GM19099 (cell line): ENCODE data around the gene PCDHGB4.
"Not testable (repeated sequence)": the region's sequence is repeated elsewhere in the genome, so short reads cannot be mapped to it uniquely, and the experiment has no call there.

Experiments used
- POLR2A ChIP-seq: IDR thresholded peaks from 3 replicates; pipeline ENCODE4 v1.6.1; 2011; ENCODE audit warnings: low read depth; ENCODE audit not compliant: insufficient read length; ENCODE audit errors: extremely low read depth

PCDHGB4 gene

GRCh38 chr5:141389153-141390042 is 1.9 kb downstream of the PCDHGB4 start:
- TF ChIP-seq POLR2A: no peak

DNA sequence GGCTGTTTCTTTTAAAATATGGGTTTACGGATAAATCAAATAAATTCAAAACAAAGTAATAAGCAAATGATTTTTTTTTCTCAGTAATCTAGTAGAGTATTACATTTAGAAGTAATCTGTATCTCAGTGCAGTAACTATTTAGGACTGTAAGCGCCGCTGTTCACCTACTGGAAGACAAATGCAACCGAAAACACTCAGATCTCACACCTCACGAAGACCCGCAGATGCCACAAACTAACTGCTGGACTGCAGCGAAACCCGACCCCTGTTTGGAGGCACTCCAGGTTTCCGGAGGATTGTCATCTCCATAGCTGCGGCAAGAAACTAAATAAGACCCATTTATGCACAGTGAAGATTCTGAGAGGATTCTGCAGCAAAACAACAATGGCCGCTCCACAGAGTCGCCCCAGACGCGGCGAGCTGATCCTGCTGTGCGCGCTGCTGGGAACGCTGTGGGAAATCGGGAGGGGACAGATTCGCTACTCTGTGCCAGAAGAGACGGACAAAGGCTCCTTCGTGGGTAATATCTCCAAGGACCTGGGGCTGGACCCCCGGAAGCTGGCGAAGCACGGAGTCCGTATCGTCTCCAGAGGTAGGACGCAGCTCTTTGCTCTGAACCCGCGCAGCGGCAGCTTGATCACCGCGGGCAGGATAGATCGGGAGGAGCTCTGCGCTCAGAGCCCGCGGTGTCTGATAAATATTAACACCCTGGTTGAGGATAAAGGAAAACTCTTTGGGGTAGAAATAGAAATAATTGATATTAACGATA is 5.1 kb downstream of the PCDHGB4 start, which contains the start of gene PCDHGA8:
PCDHGA8 (plus strand) TSS at position 205 of the 770 bp plus-strand sequence; CDS start at position 386, 181 bp downstream.
- no peak for TF ChIP-seq POLR2A

- TF ChIP-seq POLR2A: no peak
These were observed 5.8 kb downstream of the PCDHGB4 start for GRCh38 chr5:141393267-141393666.

DNA sequence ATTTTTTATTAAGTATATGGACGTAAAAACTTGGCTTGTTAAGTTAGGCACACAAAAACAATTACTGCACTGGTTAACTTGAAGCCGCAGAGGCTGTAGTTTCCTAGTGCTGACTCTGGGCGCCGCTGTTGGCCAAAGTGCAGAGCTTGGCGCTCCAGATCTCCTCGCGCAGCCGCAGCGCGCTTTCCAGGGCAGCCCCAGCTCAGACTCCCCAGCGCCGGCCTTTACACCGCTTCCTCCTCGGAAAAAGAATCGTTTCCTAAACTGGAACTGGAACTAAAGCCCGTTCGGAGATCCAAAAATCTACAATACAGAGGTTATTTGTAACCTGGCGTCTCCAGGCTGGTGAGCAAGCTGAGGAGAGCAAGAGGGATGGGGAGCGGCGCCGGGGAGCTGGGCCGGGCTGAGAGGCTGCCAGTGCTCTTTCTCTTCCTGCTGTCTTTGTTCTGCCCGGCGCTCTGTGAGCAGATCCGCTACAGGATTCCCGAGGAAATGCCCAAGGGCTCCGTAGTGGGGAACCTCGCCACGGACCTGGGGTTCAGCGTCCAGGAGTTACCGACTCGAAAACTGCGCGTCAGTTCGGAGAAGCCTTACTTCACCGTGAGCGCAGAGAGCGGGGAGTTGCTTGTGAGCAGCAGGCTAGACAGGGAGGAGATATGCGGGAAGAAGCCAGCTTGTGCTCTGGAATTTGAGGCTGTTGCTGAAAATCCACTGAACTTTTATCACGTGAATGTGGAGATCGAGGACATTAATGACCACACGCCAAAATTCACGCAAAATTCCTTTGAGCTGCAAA is 10.5 kb downstream of the PCDHGB4 start, which contains the start of gene PCDHGB5:
PCDHGB5 (plus strand) TSS at position 192 of the 796 bp plus-strand sequence; CDS start at position 373, 181 bp downstream.
- TF ChIP-seq POLR2A: not testable (repeated sequence)

- no peak for TF ChIP-seq POLR2A
These were observed 11.1 kb downstream of the PCDHGB4 start for GRCh38 chr5:141398608-141399007.

DNA sequence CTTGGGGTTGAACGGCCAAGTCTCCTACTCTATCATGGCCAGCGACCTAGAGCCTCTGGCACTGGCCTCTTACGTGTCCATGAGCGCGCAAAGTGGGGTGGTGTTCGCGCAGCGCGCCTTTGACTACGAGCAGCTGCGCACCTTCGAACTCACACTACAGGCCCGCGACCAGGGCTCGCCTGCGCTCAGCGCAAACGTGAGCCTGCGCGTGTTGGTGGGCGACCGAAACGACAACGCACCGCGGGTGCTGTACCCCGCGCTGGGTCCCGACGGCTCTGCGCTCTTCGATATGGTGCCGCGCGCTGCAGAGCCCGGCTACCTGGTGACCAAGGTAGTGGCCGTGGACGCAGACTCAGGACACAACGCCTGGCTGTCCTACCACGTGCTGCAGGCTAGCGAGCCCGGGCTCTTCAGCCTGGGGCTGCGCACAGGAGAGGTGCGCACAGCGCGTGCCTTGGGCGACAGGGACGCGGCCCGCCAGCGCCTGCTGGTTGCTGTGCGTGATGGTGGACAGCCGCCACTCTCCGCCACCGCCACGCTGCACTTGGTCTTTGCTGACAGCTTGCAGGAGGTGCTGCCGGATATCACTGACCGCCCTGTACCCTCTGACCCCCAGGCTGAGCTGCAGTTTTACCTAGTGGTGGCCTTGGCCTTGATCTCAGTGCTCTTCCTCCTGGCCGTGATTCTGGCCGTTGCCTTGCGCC is 12.2 kb downstream of the PCDHGB4 start:
- TF ChIP-seq POLR2A: no peak

DNA sequence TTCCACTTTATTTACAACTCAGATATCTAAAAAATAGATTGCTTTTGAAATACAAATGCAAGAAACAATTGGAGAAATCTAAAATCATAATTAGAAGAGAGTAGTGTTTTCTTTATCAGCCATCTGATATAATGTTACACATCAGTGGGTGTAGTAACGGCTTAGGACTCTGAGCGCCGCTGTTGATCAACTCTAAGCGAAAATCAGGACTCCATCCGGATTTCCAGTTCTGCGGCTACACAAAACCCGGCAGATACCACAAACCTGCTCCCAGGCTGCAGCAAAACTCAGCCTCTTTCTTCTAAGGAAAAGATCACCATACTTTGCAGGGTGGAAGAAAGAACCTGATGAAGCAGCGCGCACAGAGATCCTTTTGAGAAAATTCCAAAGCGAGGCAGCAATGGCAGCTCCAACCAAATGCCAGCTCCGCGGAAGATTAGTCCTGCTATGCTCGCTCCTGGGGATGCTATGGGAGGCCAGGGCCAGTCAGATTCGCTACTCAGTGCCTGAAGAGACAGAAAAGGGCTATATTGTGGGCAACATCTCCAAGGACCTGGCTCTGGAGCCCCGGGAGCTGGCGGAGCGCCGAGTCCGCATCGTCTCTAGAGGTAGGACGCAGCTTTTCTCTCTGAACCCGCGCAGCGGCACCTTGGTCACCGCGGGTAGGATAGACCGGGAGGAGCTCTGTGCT is 15.2 kb downstream of the PCDHGB4 start, which contains the start of gene PCDHGA9:
PCDHGA9 (plus strand) TSS at position 226 of the 691 bp plus-strand sequence; CDS start at position 401, 175 bp downstream.
- TF ChIP-seq POLR2A: no peak

DNA sequence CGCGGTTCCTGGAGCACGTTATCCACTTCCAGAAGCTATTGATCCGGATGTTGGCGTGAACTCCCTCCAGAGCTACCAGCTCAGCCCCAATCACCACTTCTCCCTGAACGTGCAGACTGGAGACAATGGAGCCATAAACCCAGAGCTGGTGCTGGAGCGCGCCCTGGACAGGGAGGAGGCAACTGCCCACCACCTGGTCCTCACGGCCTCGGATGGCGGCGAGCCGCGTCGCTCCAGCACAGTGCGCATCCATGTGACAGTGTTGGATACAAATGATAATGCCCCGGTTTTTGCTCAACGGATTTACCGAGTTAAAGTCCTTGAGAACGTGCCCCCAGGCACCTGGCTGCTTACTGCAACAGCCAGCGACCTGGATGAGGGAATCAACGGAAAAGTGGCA is 15.9 kb downstream of the PCDHGB4 start:
- TF ChIP-seq POLR2A: no peak

DNA sequence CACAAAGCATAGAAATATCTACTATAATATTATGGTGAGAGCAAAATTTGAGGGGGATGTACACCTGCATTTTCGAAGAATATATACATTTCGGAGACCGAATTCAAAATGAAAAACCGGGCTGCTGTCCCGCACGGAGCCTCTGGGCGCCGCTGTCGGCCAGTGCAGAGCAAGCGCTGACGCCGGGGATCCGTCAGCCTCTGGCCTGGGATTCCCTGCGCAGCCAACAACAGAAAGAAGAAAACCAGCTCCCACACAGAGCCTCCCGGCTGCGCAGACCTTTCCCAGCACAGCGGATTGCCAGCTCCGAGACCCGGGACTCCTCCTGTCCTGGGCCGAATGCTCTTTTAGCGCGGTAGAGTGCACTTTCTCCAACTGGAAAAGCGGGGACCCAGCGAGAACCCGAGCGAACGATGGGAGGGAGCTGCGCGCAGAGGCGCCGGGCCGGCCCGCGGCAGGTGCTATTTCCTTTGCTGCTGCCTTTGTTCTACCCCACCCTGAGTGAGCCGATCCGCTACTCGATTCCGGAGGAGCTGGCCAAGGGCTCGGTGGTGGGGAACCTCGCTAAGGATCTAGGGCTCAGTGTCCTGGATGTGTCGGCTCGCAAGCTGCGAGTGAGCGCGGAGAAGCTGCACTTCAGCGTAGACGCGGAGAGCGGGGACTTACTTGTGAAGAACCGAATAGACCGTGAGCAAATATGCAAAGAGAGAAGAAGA is 20.4 kb downstream of the PCDHGB4 start, which contains the start of gene PCDHGB6:
PCDHGB6 (plus strand) TSS at position 232 of the 716 bp plus-strand sequence; CDS start at position 414, 182 bp downstream.
- not testable (repeated sequence) for TF ChIP-seq POLR2A

DNA sequence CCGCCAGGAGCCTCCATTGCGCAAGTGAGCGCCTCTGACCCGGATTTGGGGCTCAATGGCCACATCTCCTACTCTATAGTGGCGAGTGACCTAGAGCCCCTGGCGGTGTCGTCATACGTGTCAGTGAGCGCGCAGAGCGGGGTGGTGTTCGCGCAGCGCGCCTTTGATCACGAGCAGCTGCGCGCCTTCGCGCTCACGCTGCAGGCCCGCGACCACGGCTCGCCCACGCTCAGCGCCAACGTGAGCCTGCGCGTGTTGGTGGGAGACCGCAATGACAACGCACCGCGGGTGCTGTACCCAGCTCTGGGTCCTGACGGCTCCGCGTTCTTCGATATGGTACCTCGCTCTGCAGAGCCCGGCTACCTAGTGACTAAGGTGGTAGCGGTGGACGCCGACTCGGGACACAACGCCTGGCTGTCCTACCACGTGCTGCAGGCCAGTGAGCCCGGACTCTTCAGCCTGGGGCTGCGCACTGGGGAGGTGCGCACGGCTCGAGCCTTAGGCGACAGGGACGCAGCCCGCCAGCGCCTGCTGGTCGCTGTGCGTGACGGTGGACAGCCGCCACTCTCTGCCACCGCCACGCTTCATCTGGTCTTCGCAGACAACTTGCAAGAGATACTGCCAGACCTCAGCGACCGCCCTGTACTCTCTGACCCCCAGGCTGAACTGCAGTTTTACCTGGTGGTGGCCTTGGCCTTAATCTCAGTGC is 22.3 kb downstream of the PCDHGB4 start:
- no peak for TF ChIP-seq POLR2A

GRCh38 chr5:141411575-141411974 is 24.1 kb downstream of the PCDHGB4 start:
- TF ChIP-seq POLR2A: no peak
